ENCODE results near the gene HIPK2. TPM values are rescaled to one million over a fixed set of nuclear protein-coding genes. Genes with fewer than 3 reads are reported as not detected.

HIPK2 gene
- total RNA-seq, 2 donors from 2014 or later = 54.4 to 72.7 TPM

DNA sequence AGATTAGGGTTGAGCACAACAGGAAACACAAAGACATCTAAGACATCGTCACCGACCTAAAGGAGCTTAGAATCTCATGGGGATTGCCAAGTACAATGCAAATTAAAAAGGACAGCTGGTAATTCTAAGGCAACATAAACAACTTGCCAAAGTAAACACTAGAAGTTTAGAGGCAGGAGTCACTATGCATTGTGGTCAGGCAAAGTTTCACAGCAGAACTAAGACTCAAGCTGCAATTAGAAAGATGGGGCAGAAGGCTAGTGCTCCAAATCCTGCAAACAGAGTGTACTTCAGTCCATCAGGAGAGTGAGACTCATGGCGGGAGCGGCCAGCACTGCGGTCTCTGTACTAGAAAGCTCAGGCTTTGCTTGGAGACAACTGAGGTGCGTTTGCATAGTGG, 52.7 kb downstream of the HIPK2 start:
- peak; percentile 39 for DNase-seq (ENCODE audit: low spot score)
- Histone ChIP-seq H3K4me3 (no peak overlapping the region), H3K4me1 (replicated peaks) (peaks cover 25% of the 10 kb centered on the region), H3K27ac (peak overlapping the region; percentile 33 to 72), H3K27me3 (replicated peaks; ENCODE audit: insufficient read depth) (no peaks in the 10 kb centered on the region), H3K9me3 (no peaks in the 10 kb centered on the region), H3K36me3 (no peaks in the 10 kb centered on the region)
- TF ChIP-seq POLR2AphosphoS5 (IDR thresholded peaks at IDR 0.05) = peak; percentile 87
- no peak for TF ChIP-seq POLR2A (IDR thresholded peaks at IDR 0.05)
- TF ChIP-seq, protein P1, sequence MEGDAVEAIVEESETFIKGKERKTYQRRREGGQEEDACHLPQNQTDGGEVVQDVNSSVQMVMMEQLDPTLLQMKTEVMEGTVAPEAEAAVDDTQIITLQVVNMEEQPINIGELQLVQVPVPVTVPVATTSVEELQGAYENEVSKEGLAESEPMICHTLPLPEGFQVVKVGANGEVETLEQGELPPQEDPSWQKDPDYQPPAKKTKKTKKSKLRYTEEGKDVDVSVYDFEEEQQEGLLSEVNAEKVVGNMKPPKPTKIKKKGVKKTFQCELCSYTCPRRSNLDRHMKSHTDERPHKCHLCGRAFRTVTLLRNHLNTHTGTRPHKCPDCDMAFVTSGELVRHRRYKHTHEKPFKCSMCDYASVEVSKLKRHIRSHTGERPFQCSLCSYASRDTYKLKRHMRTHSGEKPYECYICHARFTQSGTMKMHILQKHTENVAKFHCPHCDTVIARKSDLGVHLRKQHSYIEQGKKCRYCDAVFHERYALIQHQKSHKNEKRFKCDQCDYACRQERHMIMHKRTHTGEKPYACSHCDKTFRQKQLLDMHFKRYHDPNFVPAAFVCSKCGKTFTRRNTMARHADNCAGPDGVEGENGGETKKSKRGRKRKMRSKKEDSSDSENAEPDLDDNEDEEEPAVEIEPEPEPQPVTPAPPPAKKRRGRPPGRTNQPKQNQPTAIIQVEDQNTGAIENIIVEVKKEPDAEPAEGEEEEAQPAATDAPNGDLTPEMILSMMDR (IDR thresholded peaks at IDR 0.05) = no peak
- intact Hi-C loops (cut with DNase I) = no loop called here
- WGBS = 59% methylated on average over 6 of the region's 6 CpGs

DNA sequence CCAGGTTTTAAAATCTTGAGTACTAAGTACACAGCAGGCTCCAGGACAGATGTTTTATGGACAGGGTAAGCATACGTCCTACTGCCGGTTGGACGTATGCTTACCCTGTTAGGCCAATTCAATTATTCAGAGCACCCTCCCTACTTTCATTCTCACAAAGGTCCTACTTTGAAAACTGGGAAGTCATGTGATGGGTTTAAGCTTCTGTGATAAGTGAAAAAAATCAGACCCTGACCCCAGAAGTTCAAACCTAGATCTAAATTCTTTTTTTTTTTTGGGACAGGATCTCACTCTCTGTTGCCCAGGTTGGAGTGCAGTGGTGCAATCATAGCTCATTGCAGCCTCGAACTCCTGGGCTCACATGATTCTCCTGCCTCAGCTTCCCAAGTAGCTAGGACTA, 55.2 kb downstream of the HIPK2 start:
- no peaks in the 10 kb centered on the region for H3K36me3 ChIP-seq
- no peak overlapping the region for H3K27ac ChIP-seq
- no peak overlapping the region for H3K4me3 ChIP-seq
- H3K27me3 ChIP-seq (replicated peaks; ENCODE audit: insufficient read depth) = no peaks in the 10 kb centered on the region
- WGBS = 81% methylated on average over 4 of the region's 4 CpGs
- H3K9me3 ChIP-seq = no peaks in the 10 kb centered on the region
- TF ChIP-seq POLR2AphosphoS5 (IDR thresholded peaks at IDR 0.05) (no peak), POLR2A (IDR thresholded peaks at IDR 0.05) (no peak)
- TF ChIP-seq, protein P1 (IDR thresholded peaks at IDR 0.05) = no peak
- DNase-seq (ENCODE audit: low spot score) = no peak
- peaks cover 25% of the 10 kb centered on the region for H3K4me1 ChIP-seq (replicated peaks)
- intact Hi-C loops (cut with DNase I) = no loop called here

GRCh38 chr7:139721821-139722220, 56.0 kb downstream of the HIPK2 start:
- Histone ChIP-seq H3K4me3 (no peak overlapping the region), H3K27ac (peak overlapping the region in 1 of 2 donors; percentile 15), H3K27me3 (replicated peaks; ENCODE audit: insufficient read depth) (no peaks in the 10 kb centered on the region), H3K9me3 (no peaks in the 10 kb centered on the region), H3K4me1 (replicated peaks) (peaks cover 18% of the 10 kb centered on the region), H3K36me3 (no peaks in the 10 kb centered on the region)
- DNase-seq (ENCODE audit: low spot score) = no peak
- intact Hi-C loops (cut with DNase I) = no loop called here
- TF ChIP-seq POLR2AphosphoS5 (IDR thresholded peaks at IDR 0.05) (no peak), POLR2A (IDR thresholded peaks at IDR 0.05) (no peak)
- TF ChIP-seq, protein P1 (IDR thresholded peaks at IDR 0.05) = no peak
- WGBS = 80% methylated on average over 2 of the region's 2 CpGs

- intact Hi-C loops (cut with DNase I) = no loop called here
- peak overlapping the region; percentile 15 to 17 for H3K27ac ChIP-seq
- WGBS = 78% methylated on average over 4 of the region's 4 CpGs
Measured at GRCh38 chr7:139721417-139721816, 56.4 kb downstream of the HIPK2 start.

DNA sequence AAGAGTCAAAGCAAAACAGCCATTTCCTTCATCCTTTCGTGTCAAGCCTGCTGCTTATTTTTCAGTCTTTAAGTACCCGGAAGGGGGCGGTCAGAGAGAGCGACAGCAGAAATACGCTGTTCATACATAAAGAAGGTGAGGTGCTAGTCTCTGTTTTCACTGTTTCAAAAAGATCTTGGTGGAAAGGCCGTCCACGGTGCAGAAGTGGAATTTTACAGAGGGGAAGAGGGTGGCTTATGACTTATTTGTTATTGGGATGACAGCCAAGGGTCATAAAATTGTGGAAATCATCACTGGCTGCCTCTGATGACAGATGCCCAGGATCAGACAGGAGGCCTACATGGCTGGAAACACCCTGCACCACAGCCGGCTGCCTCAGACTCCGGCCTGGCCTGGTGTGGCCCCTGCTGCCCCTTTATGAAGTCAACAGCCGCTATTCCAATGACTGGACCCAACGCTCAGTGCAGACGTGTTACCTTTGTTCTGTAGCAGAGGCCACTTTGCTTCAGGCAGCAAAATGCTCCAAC, 57.0 kb downstream of the HIPK2 start:
- H3K4me3 ChIP-seq = no peak overlapping the region
- whole genome bisulfite sequencing = 59% methylated on average over 12 of the region's 12 CpGs
- TF ChIP-seq, protein P1 (IDR thresholded peaks at IDR 0.05) = no peak
- peak; percentile 56 for TF ChIP-seq POLR2AphosphoS5 (IDR thresholded peaks at IDR 0.05)
- intact Hi-C loops (cut with DNase I) = no loop called here
- H3K9me3 ChIP-seq = no peaks in the 10 kb centered on the region
- H3K27ac ChIP-seq = peak overlapping the region; percentile 15 to 17
- H3K4me1 ChIP-seq (replicated peaks) = peaks cover 16% of the 10 kb centered on the region
- peaks cover 0 to under 1% of the 10 kb centered on the region in 2 donors for H3K36me3 ChIP-seq
- H3K27me3 ChIP-seq (replicated peaks; ENCODE audit: insufficient read depth) = no peaks in the 10 kb centered on the region
- no peak for DNase-seq (ENCODE audit: low spot score)

More at GRCh38 chr7:139721417-139721816, 56.4 kb downstream of the HIPK2 start:
- Histone ChIP-seq H3K4me3 (no peak overlapping the region), H3K4me1 (replicated peaks) (peaks cover 16% of the 10 kb centered on the region), H3K9me3 (no peaks in the 10 kb centered on the region), H3K27me3 (replicated peaks; ENCODE audit: insufficient read depth) (no peaks in the 10 kb centered on the region), H3K36me3 (no peaks in the 10 kb centered on the region)
- TF ChIP-seq POLR2A (IDR thresholded peaks at IDR 0.05) = no peak
- TF ChIP-seq POLR2AphosphoS5 (IDR thresholded peaks at IDR 0.05) = no peak
- TF ChIP-seq, protein P1 (IDR thresholded peaks at IDR 0.05) = no peak
- no peak for DNase-seq (ENCODE audit: low spot score)
